Skin of body (tissue), 2 donors: Measurements from ENCODE around the gene NEDD4. TPM values are rescaled to one million over a fixed set of nuclear protein-coding genes. Genes with fewer than 3 reads are reported as not detected.
"Not testable (repeated sequence)": the region's sequence is repeated elsewhere in the genome, so short reads cannot be mapped to it uniquely, and the experiment has no call there.

Experiments
- DNase-seq: peaks from one replicate; lab custom pipeline; 2025; lab: John Stamatoyannopoulos, UW
- total RNA-seq: library from RNA; depleted of rRNA; stranded (reverse); fragments of >200 nt; gene quantifications from one replicate; pipeline ENCODE4 v1.2.3, GENCODE V29; 2014

The NEDD4 gene
- total RNA-seq, 1 donor from 2014 or later = 23.2 TPM

DNA sequence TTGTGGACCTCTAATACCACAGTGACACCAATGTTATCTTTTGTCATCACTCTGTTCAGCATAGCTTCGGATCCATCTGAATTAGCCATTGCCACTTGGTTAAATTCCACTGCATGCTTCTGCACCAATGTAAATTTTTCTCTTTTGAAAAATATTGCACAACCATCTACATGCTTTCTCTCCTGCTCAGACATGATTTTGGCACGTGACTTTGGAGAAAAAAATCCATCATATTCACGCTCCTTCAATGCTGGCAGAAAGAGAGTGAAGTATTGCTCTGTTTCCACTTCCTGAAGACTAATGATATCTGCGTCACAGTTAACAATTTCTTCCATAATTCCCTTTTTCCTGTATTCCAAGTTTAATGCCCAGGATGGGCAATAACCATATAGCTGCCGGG lies 13.0 kb upstream of the NEDD4 start:
- not testable (repeated sequence) for DNase-seq

GRCh38 chr15:56004281-56004680 lies 10.9 kb upstream of the NEDD4 start:
- not testable (repeated sequence) for DNase-seq

DNA sequence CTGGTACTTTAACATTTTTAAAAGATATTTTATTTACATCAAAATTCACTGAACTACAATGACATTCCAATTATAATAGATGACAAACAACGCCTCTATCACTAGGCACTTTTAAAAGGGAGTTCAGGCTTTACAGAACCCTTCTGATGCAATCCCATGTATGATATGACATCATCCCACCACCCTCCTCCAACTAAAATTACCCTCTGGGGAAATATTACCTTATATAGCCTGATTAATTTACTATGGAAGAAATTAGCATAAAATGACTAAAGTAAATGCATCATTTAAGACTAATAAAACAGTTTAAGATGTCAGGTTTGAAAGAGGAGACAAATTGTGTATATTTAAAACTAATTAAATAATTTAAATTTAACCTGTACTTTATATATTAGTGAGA lies 10.4 kb upstream of the NEDD4 start:
- DNase-seq = not testable (repeated sequence)

- DNase-seq = not testable (repeated sequence)
Observed at GRCh38 chr15:56003277-56003676, 9.9 kb upstream of the NEDD4 start.

DNA sequence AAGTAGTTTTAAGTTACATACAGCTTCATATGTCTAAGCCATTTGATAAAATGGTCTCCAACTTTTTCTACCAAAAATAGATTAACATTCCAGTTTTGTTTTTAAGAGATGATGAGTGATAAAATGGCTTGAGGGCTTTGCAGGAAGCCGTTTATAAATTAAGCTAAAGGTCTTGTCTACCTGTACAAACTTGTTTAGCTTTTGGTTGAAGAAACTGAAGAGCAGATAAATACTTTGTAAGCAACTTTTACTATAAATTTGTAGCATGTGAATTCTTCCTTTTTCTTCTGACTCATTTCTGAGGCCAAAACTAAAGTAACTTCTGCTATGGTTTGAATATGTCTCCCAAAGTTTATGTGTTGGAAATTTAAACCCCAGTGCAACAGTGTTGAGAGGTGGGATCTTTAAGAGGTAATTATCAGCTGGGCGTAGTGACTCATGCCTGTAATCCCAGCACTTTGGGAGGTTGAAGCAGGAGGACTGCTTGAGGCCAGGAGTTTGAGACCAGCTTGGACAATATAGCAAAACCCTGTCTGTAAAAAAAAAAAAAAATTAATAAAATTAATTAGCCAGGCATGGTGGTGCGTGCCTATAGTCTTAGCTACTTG lies 8.2 kb upstream of the NEDD4 start:
- DNase-seq = no peak

GRCh38 chr15:55999658-56000057 lies 6.2 kb upstream of the NEDD4 start:
- no peak for DNase-seq

GRCh38 chr15:55998478-55998877 lies 5.1 kb upstream of the NEDD4 start:
- DNase-seq = no peak

DNA sequence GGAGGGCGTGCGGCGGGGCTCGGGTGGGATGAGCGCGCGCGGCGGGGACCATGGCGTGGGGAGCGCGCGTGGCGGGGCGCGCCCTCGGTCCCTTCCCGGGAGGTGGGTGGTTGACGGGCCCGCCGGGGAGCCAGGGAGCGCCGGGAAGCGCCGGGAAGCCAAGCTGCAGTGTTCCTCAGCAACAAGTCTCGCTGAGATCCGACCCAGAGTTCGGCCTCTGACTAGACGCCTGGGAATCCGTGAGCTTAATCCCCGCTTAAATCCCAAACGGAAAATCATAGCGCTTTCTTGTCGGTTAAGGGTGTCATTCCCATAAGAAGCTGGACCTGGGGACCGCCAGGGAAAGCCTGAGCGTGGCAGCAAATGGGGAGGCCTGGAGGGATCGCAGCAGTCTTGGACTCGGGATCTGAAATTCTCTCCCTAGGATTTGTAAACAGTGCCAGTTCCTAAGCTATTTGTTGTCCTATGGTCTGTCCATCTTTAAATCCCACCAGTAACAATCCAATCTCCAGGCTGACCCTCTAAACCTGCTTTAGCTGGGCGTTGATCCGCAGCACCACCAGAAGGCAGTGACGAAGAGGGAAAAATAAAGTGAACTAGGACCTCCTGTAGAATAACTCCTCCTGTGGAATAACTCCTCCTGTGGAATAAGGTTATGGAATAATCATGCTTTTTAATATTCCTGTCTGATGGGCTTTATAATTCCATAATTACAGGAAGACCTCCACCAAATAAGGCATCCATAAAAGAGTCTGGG lies 570 bp upstream of the NEDD4 start:
- DNase-seq = peak; percentile 45

DNA sequence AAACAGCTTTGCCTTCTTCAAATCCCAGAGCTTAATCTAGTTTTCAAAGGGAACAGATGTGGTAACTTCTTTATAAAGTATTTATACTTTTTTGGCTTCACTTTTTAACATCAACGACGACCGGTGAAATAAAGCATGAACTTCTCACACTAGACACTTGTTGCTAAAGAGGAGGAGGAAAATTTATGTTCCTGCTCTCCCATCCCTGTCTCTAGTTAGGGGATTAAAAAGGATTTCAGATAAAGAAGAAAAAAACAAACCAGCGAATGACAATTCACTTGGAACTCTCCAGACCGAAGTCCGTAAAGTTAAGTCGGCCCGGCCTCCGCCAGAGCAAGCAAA lies 672 bp downstream of the NEDD4 start:
- no peak for DNase-seq

DNA sequence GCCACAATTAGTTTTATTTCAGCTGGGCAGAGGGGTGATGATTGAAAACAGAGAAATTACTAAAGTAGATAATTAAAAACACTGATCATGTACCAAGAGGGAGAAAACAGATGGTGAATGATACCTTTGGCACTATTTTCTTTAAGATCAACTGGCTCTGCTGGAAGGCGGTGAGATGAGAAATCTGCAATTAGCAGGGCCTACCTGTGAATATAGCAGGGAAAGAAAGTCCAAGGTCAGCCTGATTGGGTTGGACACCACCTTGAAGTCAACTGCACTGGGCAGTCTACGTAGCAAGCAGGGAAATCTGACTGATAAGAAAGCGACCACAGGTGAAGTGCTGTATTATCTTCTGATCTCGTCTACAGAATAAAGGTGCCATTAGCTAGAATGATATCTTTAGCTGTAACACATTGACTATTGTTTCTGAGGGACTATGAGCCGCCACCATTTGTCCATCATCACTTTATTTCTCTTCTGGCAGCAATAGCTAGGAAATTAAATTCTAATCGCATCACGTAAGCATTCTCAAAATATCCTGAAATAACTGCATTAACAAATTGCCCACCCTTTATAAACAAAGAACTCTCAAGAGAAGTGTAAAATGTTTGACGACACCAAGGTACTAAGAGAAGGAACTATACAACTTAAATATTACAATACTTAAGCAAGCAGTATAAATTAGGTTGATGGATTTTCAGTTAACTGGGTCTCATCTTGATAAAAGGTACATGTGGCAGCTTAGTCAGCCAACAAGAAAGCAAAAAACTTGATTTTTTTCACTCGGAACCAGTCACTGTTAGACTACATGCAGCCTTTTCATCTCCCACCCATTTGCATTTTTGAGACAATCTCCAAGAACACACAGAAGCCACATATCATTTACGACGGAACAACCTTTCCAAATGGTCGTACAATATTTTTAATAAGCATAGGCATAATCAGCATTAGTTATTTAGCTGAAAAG lies 1.3 kb downstream of the NEDD4 start:
- DNase-seq = no peak

DNA sequence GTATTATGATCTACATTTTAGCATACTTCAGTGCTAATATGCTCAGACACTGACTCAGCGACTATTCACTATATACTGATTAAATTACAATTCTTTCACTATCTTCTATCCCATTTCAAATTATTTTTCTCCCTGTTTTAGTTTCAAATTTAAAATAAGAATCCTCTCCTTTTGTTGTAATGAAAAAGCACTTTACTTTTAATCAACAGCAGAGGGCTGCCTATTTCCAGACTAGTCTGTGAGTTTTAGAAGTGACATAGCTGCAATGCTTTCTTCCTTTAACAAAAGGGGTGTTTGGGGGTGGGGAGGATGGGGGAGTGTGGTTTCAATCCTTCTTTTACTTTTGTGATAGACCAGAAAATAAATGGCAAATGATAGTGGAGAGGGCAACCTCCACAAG lies 2.4 kb downstream of the NEDD4 start:
- no peak for DNase-seq

- no peak for DNase-seq
Observed at GRCh38 chr15:55990516-55990915, 2.9 kb downstream of the NEDD4 start.

DNA sequence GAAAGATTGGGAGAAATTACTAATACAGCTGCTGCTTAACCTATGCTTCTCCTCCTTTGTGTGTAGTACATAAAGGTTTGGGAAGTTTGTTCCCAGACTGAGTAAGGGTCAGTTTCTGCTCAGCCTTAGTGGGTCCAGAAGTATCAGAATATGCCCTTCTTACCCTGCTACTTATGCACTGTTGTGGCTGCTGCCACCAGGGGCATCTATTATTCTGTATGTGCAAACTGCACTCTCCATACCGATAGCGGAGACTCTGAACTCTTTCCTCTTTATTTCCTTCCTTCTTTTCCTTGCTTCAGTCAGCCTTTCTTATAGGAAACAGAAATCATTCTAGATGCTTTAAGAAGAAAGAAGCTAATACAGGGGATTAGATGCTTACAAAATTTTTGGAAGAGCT lies 4.0 kb downstream of the NEDD4 start:
- no peak for DNase-seq

DNA sequence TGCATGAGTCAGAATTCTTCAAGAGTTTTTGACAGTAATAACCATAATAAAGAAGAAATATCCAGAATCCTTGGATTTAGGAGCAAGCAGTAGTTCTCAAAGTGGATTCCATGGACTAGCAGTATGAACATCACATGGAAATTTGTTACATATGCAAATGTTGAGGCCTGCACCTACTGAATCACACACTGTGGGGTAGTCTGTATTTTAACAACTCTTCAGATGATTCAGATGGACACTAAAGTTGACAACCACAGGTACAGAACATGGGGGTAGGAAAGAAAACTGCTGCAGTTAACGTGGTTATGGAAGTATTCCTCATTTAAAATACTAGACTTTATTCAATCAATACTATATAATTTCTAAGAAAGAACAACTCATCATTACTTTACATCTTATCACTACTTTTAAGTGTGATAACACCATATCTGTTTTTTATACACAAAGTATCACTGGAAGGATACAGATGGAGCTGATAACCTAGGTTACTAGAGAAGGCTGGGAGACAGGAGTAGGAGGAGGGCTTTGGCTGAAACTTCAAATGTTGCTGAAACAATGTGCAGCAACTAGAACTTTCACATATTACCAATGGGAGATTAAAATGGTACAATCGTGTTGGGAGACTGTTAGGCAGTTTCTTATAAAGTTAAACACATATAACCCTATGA lies 11.7 kb downstream of the NEDD4 start:
- no peak for DNase-seq

GRCh38 chr15:55980511-55980910 lies 12.9 kb downstream of the NEDD4 start:
- no peak for DNase-seq

- DNase-seq = no peak
Observed at GRCh38 chr15:55977231-55977630, 16.2 kb downstream of the NEDD4 start.

DNA sequence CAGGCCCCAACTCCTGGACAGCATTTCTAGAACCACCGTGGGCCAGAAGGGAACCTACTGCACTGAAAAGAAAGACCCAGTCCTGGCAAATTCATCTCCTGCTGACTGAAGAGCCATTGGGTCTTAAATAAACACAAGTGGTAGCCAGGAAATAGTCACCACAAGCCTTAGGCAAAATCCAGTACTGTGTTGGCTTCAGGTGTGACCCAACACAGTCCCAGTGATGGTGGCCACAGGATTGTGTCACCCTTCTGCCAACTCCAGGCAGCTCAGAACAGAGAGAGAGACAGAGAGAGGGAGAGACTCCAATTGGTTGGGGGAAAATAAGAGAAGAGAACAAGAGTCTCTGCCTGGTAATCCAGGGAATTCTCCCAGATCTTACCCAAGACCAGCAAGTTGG lies 23.1 kb downstream of the NEDD4 start:
- DNase-seq = no peak

DNA sequence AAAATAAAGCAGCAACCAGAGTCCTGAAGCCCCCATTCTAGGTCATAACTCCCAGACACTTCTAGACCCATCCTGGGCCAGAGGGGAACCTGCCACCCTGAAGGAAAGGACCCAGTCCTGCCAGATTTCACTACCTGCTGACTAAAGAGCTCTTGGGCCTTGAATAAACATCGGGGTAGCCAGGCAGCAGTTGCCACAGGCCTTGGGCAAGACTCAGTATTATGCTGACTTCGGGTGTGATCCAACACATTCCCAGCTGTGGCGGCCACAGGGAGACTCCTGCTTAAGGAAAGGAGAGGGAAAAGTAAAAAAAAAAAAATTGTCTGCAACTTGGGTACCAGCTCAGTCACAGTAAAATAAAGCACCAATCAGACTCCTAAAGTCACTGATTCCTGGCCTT lies 23.8 kb downstream of the NEDD4 start:
- DNase-seq = no peak

DNA sequence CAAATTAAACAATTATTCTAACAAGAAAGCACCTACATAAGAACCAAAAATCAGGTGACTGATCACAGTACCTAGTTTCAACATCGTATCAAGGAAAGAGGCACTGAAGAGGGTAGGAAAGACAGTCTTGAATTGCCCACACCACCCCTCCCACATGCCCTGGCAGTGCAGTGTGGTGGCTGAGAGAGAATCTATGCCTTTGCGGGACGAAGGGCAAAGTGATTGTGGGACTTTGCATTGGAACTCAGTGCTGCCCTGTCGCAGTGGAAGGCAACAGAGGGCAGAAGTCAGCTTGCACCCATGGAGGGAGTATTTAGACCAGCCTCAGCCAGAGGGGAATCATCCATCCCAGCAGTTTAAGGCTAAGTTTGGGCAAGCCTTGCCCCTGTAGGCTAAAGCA lies 24.5 kb downstream of the NEDD4 start:
- DNase-seq = no peak

DNA sequence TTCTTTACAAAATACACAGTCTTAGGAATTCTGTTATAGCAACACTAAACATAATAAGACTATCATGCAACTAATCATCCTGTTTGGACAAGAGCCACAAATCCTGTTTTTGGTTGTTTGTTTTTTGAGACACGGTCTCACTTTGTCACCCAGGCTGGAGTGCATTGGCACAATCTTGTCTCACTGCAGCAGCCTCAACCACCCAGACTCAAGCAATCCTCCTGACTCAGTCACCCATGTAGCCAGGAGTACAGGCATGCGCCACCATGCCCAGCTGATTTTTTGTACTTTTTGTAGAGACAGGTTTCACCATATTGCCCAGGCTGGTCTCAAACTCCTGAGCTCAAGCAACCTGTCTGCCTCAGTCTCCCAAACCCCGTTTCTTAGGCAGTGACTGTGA lies 28.3 kb downstream of the NEDD4 start:
- no peak for DNase-seq

- no peak for DNase-seq
Observed at GRCh38 chr15:55960946-55961345, 32.5 kb downstream of the NEDD4 start.
